Cardiac fibroblast (primary cell): ENCODE data around the gene GNAO1.

ENCODE experiments used
- DNase-seq, 2 donors: peaks; one replicate each; pipeline versions ENCODE4 v3.0.0 to v3.0.0-alpha.2; 2010; ENCODE audit warnings: low read depth in 2 of 2
- H3K4me3 ChIP-seq, 2 donors: replicated peaks in 1 of 2; 1 replicate in 1 of 2; 2 replicates in 1 of 2; pipeline ENCODE4 v1.5.1; 2011; ENCODE audit warnings: low read depth in 2 of 2, low read length in 2 of 2, mild to moderate bottlenecking in 2 of 2, moderate library complexity in 1 of 2
- TF ChIP-seq, protein P1 (sequence below): IDR thresholded peaks from one replicate; pipeline ENCODE4 v1.5.1; 2011; ENCODE audit warnings: low read depth, mild to moderate bottlenecking, low read length, inconsistent platforms

The GNAO1 gene

DNA sequence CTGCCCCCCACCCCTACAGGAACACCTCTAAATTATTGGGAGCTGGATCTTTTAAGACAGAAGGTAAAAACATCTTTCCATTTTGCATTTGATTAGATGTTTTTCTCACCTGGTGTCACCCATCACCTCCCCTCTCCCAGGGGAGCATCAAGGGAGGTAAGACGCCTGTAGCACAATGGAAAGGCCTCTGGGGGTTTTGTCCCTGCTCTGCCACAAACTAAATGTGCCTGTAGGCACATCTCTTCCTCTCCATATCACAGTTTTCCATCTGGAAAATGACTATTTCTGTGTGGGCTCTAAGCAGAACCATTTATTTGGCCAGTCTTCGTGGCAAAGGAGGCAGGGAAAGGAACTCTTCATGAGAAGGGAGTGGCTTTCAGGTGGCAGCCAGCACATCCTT is 76.6 kb downstream of the GNAO1 start:
- no peak overlapping the region for H3K4me3 ChIP-seq
- TF ChIP-seq, protein P1, sequence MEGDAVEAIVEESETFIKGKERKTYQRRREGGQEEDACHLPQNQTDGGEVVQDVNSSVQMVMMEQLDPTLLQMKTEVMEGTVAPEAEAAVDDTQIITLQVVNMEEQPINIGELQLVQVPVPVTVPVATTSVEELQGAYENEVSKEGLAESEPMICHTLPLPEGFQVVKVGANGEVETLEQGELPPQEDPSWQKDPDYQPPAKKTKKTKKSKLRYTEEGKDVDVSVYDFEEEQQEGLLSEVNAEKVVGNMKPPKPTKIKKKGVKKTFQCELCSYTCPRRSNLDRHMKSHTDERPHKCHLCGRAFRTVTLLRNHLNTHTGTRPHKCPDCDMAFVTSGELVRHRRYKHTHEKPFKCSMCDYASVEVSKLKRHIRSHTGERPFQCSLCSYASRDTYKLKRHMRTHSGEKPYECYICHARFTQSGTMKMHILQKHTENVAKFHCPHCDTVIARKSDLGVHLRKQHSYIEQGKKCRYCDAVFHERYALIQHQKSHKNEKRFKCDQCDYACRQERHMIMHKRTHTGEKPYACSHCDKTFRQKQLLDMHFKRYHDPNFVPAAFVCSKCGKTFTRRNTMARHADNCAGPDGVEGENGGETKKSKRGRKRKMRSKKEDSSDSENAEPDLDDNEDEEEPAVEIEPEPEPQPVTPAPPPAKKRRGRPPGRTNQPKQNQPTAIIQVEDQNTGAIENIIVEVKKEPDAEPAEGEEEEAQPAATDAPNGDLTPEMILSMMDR: no peak
- DNase-seq: no peak

GRCh38 chr16:56268799-56269198 is 77.5 kb downstream of the GNAO1 start:
- no peak overlapping the region for H3K4me3 ChIP-seq
- TF ChIP-seq, protein P1: no peak
- no peak for DNase-seq

- TF ChIP-seq, protein P1: no peak
- no peak for DNase-seq
- no peak overlapping the region for H3K4me3 ChIP-seq
Measured at GRCh38 chr16:56269281-56269680, 78.0 kb downstream of the GNAO1 start.

DNA sequence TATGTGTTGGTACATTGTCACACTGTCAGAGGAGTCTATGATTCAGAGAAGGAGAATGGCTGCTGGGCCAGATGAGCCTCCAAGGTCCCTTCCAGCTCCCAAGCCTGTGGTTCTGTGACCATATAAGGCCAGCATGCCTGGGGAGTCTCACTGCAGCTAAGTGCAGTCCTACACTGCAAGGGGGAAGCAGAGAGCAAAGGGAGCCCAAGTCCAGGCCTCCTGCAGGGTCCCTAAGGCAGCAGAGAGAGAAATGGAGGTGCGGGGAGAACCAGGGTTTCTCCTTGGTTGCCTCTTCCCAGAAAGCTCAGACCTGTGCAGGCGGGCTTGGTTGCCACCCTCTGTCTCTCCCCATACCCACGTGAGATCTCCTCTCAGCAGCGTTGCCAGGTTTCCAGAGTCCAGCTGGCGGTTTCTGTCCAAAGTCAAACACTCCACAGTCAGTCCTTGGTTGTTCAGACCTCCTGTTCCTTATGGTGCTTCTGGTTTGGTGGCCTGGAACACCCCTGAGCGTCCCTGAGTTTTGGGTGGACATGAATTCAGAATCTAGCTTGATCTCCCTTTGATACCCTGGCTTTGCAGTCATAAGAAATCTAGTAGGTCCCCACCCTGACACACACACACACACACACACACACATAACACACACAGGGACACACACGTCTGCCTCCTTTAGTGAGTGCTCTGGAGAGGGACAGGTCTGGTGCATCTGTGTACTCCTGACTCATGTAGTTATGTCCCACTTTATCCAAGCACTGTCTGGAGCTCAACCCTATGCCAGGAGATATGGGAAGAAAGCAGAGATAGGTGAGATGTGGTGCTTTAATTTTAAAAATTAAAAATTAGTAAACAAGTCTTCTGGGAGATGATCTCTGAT is 78.8 kb downstream of the GNAO1 start:
- DNase-seq: peak; percentile 53 to 77
- H3K4me3 ChIP-seq: no peak overlapping the region
- TF ChIP-seq, protein P1: peak; percentile 39

GRCh38 chr16:56270828-56271227 is 79.5 kb downstream of the GNAO1 start:
- H3K4me3 ChIP-seq: no peak overlapping the region
- TF ChIP-seq, protein P1: no peak
- DNase-seq: no peak

GRCh38 chr16:56272583-56272894 is 81.2 kb downstream of the GNAO1 start:
- TF ChIP-seq, protein P1: no peak
- DNase-seq: no peak
- H3K4me3 ChIP-seq: no peak overlapping the region

- H3K4me3 ChIP-seq: no peak overlapping the region
- DNase-seq: no peak
- TF ChIP-seq, protein P1: no peak
Measured at GRCh38 chr16:56273615-56274014, 82.3 kb downstream of the GNAO1 start.
